Progenitor cell of endocrine pancreas (in vitro differentiated cells): ENCODE results near the gene TARBP2. TPM values are rescaled to one million over a fixed set of nuclear protein-coding genes. Genes with fewer than 3 reads are reported as not detected.

Source experiments
- DNase-seq: peaks from one replicate; pipeline ENCODE4 v3.0.0; 2021; ENCODE audit warnings: low spot score; ENCODE audit not compliant: unreplicated experiment
- H3K27ac Mint-ChIP-seq: 2 replicates; pipeline ENCODE4 v1.8.0; 2021; ENCODE audit warnings: mild to moderate bottlenecking, moderate library complexity, mixed read lengths
- H3K27me3 Mint-ChIP-seq: 2 replicates; pipeline ENCODE4 v1.8.0; 2021; ENCODE audit warnings: mixed read lengths
- H3K36me3 Mint-ChIP-seq: 2 replicates; pipeline ENCODE4 v1.8.0; 2022; ENCODE audit warnings: mixed read lengths; ENCODE audit not compliant: insufficient read depth
- H3K4me1 Mint-ChIP-seq: 2 replicates; pipeline ENCODE4 v1.8.0; 2021; ENCODE audit warnings: low read depth, mixed read lengths
- H3K4me3 Mint-ChIP-seq: 2 replicates; pipeline ENCODE4 v1.8.0; 2021; ENCODE audit warnings: low read depth, mild to moderate bottlenecking, moderate library complexity, mixed read lengths
- H3K9me3 Mint-ChIP-seq: 2 replicates; pipeline ENCODE4 v1.8.0; 2021; ENCODE audit warnings: low read depth, mixed read lengths
- CTCF ChIP-seq: fragments of 200-600 bp; sonication (generic); IDR thresholded peaks from one replicate; pipeline ENCODE4 v1.5.0; 2021; ENCODE audit warnings: antibody characterized with exemption, mild to moderate bottlenecking; ENCODE audit not compliant: unreplicated experiment
- total RNA-seq: library from RNA; stranded (reverse); gene quantifications from 2 replicates; pipeline ENCODE4 v1.2.1, GENCODE V29; 2021

Gene TARBP2
- total RNA-seq, 1 donor from 2014 or later, result 61.5 TPM

GRCh38 chr12:53502983-53503728 is 2.1 kb downstream of the TARBP2 start:
- H3K4me3 Mint-ChIP-seq, result peak overlapping the region; percentile 57
- no peak for TF ChIP-seq CTCF

GRCh38 chr12:53504004-53504920 is 3.2 kb downstream of the TARBP2 start:
- TF ChIP-seq CTCF, result no peak
- DNase-seq, result no peak
- no peak overlapping the region for H3K27ac Mint-ChIP-seq
- no peaks in the 10 kb centered on the region for H3K27me3 Mint-ChIP-seq
- peaks cover 14% of the 10 kb centered on the region for H3K4me1 Mint-ChIP-seq
- H3K36me3 Mint-ChIP-seq, result no peaks in the 10 kb centered on the region
- no peak overlapping the region for H3K4me3 Mint-ChIP-seq
- no peaks in the 10 kb centered on the region for H3K9me3 Mint-ChIP-seq

More at GRCh38 chr12:53502983-53503728, 2.1 kb downstream of the TARBP2 start:
- no peaks in the 10 kb centered on the region for H3K9me3 Mint-ChIP-seq
- no peaks in the 10 kb centered on the region for H3K36me3 Mint-ChIP-seq
- peak overlapping the region; percentile 39 for H3K27ac Mint-ChIP-seq
- H3K4me1 Mint-ChIP-seq, result peaks cover 18% of the 10 kb centered on the region
- H3K27me3 Mint-ChIP-seq, result no peaks in the 10 kb centered on the region
- DNase-seq, result no peak

GRCh38 chr12:53505086-53505485 is 4.0 kb downstream of the TARBP2 start:
- Mint-ChIP-seq H3K27me3 (no peaks in the 10 kb centered on the region), H3K4me1 (peaks cover 9% of the 10 kb centered on the region), H3K9me3 (no peaks in the 10 kb centered on the region), H3K27ac (no peak overlapping the region), H3K4me3 (no peak overlapping the region), H3K36me3 (no peaks in the 10 kb centered on the region)
- TF ChIP-seq CTCF, result no peak
- no peak for DNase-seq

GRCh38 chr12:53505555-53506449 is 4.7 kb downstream of the TARBP2 start:
- no peak for TF ChIP-seq CTCF
- DNase-seq, result no peak
- Mint-ChIP-seq H3K27ac (no peak overlapping the region), H3K36me3 (no peaks in the 10 kb centered on the region), H3K27me3 (no peaks in the 10 kb centered on the region), H3K4me3 (no peak overlapping the region), H3K9me3 (no peaks in the 10 kb centered on the region), H3K4me1 (peaks cover 7% of the 10 kb centered on the region)

- Mint-ChIP-seq H3K4me1 (peaks cover 7% of the 10 kb centered on the region), H3K36me3 (no peaks in the 10 kb centered on the region), H3K27me3 (no peaks in the 10 kb centered on the region), H3K9me3 (no peaks in the 10 kb centered on the region), H3K4me3 (no peak overlapping the region), H3K27ac (no peak overlapping the region)
- no peak for TF ChIP-seq CTCF
- DNase-seq, result no peak
Measured at GRCh38 chr12:53506450-53506785, 5.3 kb downstream of the TARBP2 start.
